Activated CD8-positive, alpha-beta memory T cell treated with anti-CD3 and anti-CD28 coated beads for 24 hours (primary cell): ENCODE results near the gene SPRYD3.
A peak's percentile ranks its signal among the peaks of the same experiment; 100 is the strongest.

Experiments used
- DNase-seq: peaks from one replicate; pipeline ENCODE4 v3.0.0-alpha.2; 2020

The SPRYD3 gene

GRCh38 chr12:53049571-53050318 is 29.4 kb downstream of the SPRYD3 start, which contains the start of gene TNS2:
Gene TNS2, plus strand, starts transcription at chr12:53050065. Its CDS starts 121 bp downstream, at chr12:53050186.
- no peak for DNase-seq

DNA sequence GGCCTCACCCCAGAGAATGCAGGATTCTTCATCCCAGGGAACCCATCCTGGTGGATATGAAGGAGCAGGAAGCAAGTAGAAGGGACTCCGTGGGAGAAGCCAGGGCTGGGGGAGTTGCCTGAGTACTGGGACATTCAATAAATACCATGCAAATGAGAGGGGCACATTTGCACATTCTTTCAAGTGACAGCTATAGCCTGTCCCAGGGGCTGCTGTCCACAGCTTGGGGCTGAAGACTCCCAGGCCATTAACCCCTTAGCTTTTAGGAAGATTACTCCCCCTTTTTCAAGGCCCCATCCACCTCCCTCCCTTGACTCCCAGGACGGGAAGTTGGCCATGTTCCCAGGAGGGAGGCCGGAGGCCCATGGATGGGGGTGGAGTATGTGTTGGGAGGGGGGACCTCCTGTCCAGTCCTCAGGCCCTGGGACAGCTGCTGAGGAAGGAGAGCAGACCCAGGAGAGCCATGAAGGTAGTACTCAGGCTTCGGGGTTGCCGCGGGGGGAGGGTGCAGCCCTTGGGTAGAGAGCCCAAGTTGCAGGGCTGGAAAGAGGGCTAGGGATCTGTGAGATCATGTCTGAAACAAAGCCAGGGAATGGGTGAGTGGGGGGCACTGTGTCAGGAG is 30.3 kb downstream of the SPRYD3 start:
- DNase-seq = no peak

DNA sequence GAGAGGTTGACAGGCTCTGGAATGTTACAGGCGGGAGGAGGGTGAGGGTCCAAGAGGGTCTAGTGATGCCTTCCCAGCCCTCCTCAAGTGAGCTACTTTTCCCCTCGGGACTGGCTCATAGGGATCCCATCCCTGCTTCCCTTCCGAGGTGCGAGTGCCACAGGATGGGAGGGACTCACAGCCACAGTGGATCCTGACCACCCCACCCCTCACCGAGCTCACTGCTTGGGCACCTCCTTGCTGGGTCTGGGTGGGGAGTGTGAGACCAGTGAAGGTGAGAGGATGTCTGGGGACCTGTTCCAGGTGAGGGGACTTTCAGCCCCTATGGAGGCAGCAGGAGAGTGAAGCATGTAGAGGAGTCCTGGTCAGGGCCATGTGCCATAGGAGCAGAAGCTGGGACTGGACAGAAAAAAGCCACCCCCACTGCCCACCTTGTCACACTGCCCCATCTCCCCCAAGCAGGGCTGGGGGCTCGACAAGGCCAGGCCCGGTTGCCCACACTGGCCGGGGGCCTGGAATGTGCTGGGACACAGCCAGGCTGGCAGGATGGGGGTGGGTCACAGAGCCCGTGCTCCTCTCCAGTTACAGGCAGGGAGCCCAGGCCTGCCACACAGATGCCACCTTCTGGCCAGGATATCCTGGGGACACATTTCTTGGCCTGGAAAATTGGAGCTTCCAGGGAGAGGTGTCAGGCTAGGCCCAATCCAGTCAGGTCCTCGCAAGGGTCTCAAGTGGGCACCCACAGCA is 31.0 kb downstream of the SPRYD3 start:
- no peak for DNase-seq

- DNase-seq = peak; percentile 86
These were observed 31.8 kb downstream of the SPRYD3 start for GRCh38 chr12:53047221-53048032.

GRCh38 chr12:53046655-53047220 is 32.5 kb downstream of the SPRYD3 start:
- DNase-seq = peak; percentile 82

- DNase-seq = no peak
These were observed 33.5 kb downstream of the SPRYD3 start for GRCh38 chr12:53045696-53046045.

GRCh38 chr12:53044896-53045695 is 34.1 kb downstream of the SPRYD3 start:
- no peak for DNase-seq

GRCh38 chr12:53044052-53044581 is 35.1 kb downstream of the SPRYD3 start:
- peak; percentile 55 for DNase-seq

GRCh38 chr12:53042607-53043454 is 36.4 kb downstream of the SPRYD3 start:
- peak; percentile 59 for DNase-seq

DNA sequence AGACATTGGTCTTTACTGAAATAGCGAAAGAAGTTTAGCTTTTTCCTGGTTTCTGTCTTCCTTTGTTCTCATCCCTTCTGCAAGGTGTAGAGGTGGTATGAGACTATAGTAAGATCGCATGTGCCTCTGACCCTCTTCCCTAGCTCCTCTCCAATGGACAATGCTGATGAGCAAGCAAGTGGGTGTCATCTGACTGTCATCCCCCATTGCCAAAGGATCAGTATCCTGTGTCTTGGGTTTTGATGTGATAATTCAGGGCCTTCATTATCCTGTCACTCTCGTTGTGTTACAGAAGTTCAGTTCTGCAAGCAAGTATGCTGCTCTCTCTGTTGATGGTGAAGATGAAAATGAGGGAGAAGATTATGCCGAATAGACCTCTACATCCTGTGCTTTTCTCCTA is 39.3 kb downstream of the SPRYD3 start:
- DNase-seq = peak; percentile 38

- peak; percentile 17 for DNase-seq
These were observed 42.4 kb downstream of the SPRYD3 start for GRCh38 chr12:53036802-53037201.

GRCh38 chr12:53034459-53034858 is 44.7 kb downstream of the SPRYD3 start:
- peak; percentile 40 for DNase-seq

- DNase-seq = peak; percentile 44
These were observed 45.4 kb downstream of the SPRYD3 start for GRCh38 chr12:53033832-53034231.

DNA sequence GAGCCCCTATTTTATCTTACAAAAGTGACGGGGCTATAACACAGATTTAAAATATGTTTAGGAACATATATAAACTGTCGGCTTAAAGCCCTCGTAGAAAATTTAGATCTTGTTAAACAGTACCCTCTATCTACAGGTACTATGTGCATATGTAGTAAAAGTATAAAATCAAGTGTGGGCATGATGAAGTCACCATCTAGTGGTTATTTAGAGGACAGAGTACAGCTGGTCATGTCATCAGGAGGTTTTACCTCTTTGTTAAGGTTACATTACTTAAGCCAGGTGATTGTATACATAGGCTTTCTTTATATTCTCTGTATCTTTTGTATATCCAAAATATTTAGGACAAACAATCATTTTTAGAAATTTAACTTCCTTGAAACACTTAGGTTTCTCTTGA is 47.6 kb downstream of the SPRYD3 start:
- DNase-seq = no peak

DNA sequence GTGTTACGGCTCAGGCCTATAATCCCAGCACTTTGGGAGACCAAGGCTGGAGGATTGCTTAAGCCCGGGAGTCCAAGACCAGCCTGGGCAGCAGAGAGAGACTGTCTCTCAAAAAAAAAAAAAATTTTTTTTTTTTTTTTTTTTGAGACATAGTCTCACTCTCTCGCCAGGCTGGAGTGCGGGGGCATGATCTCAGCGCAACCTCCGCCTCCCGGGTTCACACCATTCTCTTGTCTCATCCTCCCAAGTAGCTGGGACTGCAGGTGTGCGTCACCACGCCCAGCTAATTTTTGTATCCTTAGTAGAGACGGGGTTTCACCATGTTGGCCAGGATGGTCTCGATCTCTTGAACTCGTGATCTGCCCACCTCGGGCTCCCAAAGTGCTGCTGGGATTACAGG is 52.2 kb downstream of the SPRYD3 start:
- peak; percentile 49 for DNase-seq

- peak; percentile 15 for DNase-seq
These were observed 53.9 kb downstream of the SPRYD3 start for GRCh38 chr12:53025250-53025649.

DNA sequence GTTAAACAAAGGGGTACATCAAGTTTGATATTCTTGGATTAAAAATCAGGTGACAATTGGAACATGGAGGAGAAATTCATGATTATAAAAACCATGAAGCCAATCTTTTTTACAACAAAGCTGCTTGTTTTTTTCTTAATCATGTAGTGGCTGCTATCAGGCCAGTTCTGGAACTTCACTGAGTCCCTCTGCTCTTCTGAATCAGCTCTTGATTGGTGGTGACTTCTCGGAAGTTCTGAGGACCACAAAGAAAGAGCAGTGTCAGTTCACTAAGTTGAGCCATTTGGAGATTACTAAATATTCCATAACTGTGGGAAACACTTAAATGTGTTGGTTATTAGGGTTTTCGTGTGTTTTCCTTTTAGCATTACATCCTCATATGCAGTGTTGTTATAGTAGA is 64.5 kb downstream of the SPRYD3 start:
- no peak for DNase-seq
